ENCODE data around the gene SAFB. TPM values are rescaled to one million over a fixed set of nuclear protein-coding genes. Genes with fewer than 3 reads are reported as not detected.

The SAFB gene
- total RNA-seq, 2 donors from 2014 or later, result 49.8 to 244 TPM

GRCh38 chr19:5697022-5697889 is 74.4 kb downstream of the SAFB start:
- Histone ChIP-seq H3K27me3 (no peaks in the 10 kb centered on the region), H3K4me3 (no peak overlapping the region), H3K27ac (no peak overlapping the region), H3K4me1 (peaks cover 10% of the 10 kb centered on the region), H3K9me3 (no peaks in the 10 kb centered on the region), H3K36me3 (replicated peaks in 1 of 2; ENCODE audit: insufficient read depth in 1 of 2, low read depth in 2 of 2) (peaks cover 6 to 15% of the 10 kb centered on the region in 2 donors)
- DNase-seq (peak in 1 of 4 donors; percentile 16), ATAC-seq (no peak)
- WGBS, 2 donors, result 89 to 90% methylated on average over 19 to 25 of the region's 25 CpGs
- TF ChIP-seq CTCF (IDR thresholded peaks at IDR 0.05), result no peak
- intact Hi-C loops (cut with DNase I), result no loop called here

- H3K36me3 ChIP-seq (replicated peaks in 1 of 2; ENCODE audit: insufficient read depth in 1 of 2, low read depth in 2 of 2), result peaks cover 6 to 15% of the 10 kb centered on the region in 2 donors
- 84 to 92% methylated on average over 19 to 23 of the region's 30 CpGs for WGBS, 2 donors
- TF ChIP-seq POLR2A (IDR thresholded peaks at IDR 0.05), result no peak
- no peak for TF ChIP-seq CTCF (IDR thresholded peaks at IDR 0.05)
- DNase-seq (peak in 1 of 4 donors; percentile 19), ATAC-seq (no peak)
- H3K27ac ChIP-seq, result no peak overlapping the region
- H3K27me3 ChIP-seq, result no peaks in the 10 kb centered on the region
- no peaks in the 10 kb centered on the region for H3K9me3 ChIP-seq
- H3K4me1 ChIP-seq, result peaks cover 2% of the 10 kb centered on the region
- no peak overlapping the region for H3K4me3 ChIP-seq
- intact Hi-C loops (cut with DNase I), result no loop called here
Measured at GRCh38 chr19:5697890-5698634, 75.2 kb downstream of the SAFB start.

- Histone ChIP-seq H3K27me3 (no peaks in the 10 kb centered on the region), H3K36me3 (replicated peaks in 1 of 2; ENCODE audit: insufficient read depth in 1 of 2, low read depth in 2 of 2) (peaks cover 6 to 11% of the 10 kb centered on the region in 2 donors)
Measured at GRCh38 chr19:5698635-5699422, 75.9 kb downstream of the SAFB start.

More at GRCh38 chr19:5698635-5699422, 75.9 kb downstream of the SAFB start:
- ATAC-seq (no peak), DNase-seq (peak in 1 of 4 donors; percentile 12)
- Histone ChIP-seq H3K4me3 (no peak overlapping the region), H3K4me1 (no peaks in the 10 kb centered on the region), H3K9me3 (no peaks in the 10 kb centered on the region), H3K27ac (no peak overlapping the region)
- TF ChIP-seq POLR2A (IDR thresholded peaks at IDR 0.05) (no peak), CTCF (IDR thresholded peaks at IDR 0.05) (no peak)
- 89 to 95% methylated on average over 4 to 37 of the region's 38 CpGs for WGBS, 2 donors
- intact Hi-C loops (cut with DNase I), result no loop called here

All from body of pancreas (tissue), 4 donors.